ENCODE data around the gene GRAMD1B.

DNA sequence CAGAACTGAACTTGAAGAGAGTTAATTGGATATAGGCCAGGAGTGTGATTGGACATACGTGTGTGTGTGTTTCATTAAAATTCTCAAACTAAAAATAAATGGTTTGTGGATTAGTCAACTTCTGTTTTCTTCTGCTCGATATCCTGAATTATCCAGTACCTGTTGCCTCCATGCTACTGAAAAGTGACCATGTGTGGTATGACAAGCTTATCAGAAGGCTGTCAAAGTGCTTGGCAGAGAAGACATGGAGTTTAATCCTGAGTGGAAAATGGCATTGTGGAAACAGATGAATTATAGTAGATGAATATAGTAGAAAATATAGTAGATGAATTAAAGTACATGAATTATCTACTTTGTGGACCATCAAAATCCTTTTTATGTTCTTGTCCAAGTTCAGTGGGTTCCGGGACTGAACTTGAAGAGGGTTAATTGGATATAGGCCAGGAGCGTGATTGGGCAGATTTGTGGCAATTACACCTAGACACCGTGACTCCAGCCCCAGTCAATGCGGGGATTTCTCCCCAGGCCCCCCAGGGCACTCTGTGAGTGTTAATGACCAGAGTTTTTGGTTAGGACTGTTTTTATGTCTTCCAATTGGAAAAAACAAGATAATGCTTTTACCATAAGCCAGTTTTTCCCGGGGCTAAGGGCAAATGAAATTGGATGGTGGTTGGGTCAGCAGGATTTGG lies 30.1 kb downstream of the GRAMD1B start:
- no peak for TF ChIP-seq HNF4A (conservative IDR thresholded peaks at IDR 0.05)
- TF ChIP-seq, protein P1, sequence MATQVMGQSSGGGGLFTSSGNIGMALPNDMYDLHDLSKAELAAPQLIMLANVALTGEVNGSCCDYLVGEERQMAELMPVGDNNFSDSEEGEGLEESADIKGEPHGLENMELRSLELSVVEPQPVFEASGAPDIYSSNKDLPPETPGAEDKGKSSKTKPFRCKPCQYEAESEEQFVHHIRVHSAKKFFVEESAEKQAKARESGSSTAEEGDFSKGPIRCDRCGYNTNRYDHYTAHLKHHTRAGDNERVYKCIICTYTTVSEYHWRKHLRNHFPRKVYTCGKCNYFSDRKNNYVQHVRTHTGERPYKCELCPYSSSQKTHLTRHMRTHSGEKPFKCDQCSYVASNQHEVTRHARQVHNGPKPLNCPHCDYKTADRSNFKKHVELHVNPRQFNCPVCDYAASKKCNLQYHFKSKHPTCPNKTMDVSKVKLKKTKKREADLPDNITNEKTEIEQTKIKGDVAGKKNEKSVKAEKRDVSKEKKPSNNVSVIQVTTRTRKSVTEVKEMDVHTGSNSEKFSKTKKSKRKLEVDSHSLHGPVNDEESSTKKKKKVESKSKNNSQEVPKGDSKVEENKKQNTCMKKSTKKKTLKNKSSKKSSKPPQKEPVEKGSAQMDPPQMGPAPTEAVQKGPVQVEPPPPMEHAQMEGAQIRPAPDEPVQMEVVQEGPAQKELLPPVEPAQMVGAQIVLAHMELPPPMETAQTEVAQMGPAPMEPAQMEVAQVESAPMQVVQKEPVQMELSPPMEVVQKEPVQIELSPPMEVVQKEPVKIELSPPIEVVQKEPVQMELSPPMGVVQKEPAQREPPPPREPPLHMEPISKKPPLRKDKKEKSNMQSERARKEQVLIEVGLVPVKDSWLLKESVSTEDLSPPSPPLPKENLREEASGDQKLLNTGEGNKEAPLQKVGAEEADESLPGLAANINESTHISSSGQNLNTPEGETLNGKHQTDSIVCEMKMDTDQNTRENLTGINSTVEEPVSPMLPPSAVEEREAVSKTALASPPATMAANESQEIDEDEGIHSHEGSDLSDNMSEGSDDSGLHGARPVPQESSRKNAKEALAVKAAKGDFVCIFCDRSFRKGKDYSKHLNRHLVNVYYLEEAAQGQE (IDR thresholded peaks at IDR 0.05) = no peak
- TF ChIP-seq, protein P2, sequence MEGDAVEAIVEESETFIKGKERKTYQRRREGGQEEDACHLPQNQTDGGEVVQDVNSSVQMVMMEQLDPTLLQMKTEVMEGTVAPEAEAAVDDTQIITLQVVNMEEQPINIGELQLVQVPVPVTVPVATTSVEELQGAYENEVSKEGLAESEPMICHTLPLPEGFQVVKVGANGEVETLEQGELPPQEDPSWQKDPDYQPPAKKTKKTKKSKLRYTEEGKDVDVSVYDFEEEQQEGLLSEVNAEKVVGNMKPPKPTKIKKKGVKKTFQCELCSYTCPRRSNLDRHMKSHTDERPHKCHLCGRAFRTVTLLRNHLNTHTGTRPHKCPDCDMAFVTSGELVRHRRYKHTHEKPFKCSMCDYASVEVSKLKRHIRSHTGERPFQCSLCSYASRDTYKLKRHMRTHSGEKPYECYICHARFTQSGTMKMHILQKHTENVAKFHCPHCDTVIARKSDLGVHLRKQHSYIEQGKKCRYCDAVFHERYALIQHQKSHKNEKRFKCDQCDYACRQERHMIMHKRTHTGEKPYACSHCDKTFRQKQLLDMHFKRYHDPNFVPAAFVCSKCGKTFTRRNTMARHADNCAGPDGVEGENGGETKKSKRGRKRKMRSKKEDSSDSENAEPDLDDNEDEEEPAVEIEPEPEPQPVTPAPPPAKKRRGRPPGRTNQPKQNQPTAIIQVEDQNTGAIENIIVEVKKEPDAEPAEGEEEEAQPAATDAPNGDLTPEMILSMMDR (IDR thresholded peaks at IDR 0.05; ENCODE audit: low read depth, low read length, missing input control) = no peak
- TF ChIP-seq RAD21 (IDR thresholded peaks at IDR 0.05) = no peak
- TF ChIP-seq YY1 (IDR thresholded peaks at IDR 0.05) = no peak
- no peak for TF ChIP-seq NR2F2 (IDR thresholded peaks at IDR 0.05)
- no peak for TF ChIP-seq TAF1 (conservative IDR thresholded peaks at IDR 0.05)
- TF ChIP-seq HNF4G (IDR thresholded peaks at IDR 0.05) = no peak
- TF ChIP-seq, protein P3, sequence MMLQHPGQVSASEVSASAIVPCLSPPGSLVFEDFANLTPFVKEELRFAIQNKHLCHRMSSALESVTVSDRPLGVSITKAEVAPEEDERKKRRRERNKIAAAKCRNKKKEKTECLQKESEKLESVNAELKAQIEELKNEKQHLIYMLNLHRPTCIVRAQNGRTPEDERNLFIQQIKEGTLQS (IDR thresholded peaks at IDR 0.05) = no peak
- TF ChIP-seq, protein P4, sequence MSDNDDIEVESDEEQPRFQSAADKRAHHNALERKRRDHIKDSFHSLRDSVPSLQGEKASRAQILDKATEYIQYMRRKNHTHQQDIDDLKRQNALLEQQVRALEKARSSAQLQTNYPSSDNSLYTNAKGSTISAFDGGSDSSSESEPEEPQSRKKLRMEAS (IDR thresholded peaks at IDR 0.05) = no peak
- TF ChIP-seq, protein P5, sequence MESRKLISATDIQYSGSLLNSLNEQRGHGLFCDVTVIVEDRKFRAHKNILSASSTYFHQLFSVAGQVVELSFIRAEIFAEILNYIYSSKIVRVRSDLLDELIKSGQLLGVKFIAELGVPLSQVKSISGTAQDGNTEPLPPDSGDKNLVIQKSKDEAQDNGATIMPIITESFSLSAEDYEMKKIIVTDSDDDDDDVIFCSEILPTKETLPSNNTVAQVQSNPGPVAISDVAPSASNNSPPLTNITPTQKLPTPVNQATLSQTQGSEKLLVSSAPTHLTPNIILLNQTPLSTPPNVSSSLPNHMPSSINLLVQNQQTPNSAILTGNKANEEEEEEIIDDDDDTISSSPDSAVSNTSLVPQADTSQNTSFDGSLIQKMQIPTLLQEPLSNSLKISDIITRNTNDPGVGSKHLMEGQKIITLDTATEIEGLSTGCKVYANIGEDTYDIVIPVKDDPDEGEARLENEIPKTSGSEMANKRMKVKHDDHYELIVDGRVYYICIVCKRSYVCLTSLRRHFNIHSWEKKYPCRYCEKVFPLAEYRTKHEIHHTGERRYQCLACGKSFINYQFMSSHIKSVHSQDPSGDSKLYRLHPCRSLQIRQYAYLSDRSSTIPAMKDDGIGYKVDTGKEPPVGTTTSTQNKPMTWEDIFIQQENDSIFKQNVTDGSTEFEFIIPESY (IDR thresholded peaks at IDR 0.05) = no peak

All from liver (tissue), 3 donors.